Muscle layer of colon (tissue), 2 donors: ENCODE measurements around the gene CT45A9.
"Not testable (repeated sequence)": the region's sequence is repeated elsewhere in the genome, so short reads cannot be mapped to it uniquely, and the experiment has no call there.

Source experiments
- H3K27ac ChIP-seq: one replicate; pipeline ENCODE4 v1.7.0; 2013; ENCODE audit warnings: low read depth, mild to moderate bottlenecking, low read length, moderate library complexity
- H3K27me3 ChIP-seq, 2 donors: one replicate each; pipeline ENCODE4 v1.7.0; 2013; ENCODE audit warnings: low read length in 2 of 2, mild to moderate bottlenecking in 2 of 2; ENCODE audit not compliant: insufficient read depth in 2 of 2, control insufficient read depth in 1 of 2
- H3K36me3 ChIP-seq: one replicate; pipeline ENCODE4 v1.7.0; 2013; ENCODE audit warnings: mild to moderate bottlenecking, low read length; ENCODE audit not compliant: insufficient read depth
- H3K4me1 ChIP-seq: one replicate; pipeline ENCODE4 v1.7.0; 2013; ENCODE audit warnings: mild to moderate bottlenecking, low read length; ENCODE audit not compliant: insufficient read depth
- H3K4me3 ChIP-seq, 2 donors: one replicate each; pipeline ENCODE4 v1.7.0; 2013; ENCODE audit warnings: low read length in 2 of 2, low read depth in 1 of 2, mild to moderate bottlenecking in 1 of 2, moderate library complexity in 1 of 2
- H3K9ac ChIP-seq: one replicate; pipeline ENCODE4 v1.7.0; 2013; ENCODE audit warnings: low read length
- H3K9me3 ChIP-seq: one replicate; pipeline ENCODE4 v1.7.0; 2013; ENCODE audit warnings: mild to moderate bottlenecking, low read length
- donor health status: abdominal sarcoma.
- donor health status: Adenocarcinoma of cecum.

CT45A9 gene, protein sequence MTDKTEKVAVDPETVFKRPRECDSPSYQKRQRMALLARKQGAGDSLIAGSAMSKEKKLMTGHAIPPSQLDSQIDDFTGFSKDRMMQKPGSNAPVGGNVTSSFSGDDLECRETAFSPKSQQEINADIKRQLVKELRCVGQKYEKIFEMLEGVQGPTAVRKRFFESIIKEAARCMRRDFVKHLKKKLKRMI

DNA sequence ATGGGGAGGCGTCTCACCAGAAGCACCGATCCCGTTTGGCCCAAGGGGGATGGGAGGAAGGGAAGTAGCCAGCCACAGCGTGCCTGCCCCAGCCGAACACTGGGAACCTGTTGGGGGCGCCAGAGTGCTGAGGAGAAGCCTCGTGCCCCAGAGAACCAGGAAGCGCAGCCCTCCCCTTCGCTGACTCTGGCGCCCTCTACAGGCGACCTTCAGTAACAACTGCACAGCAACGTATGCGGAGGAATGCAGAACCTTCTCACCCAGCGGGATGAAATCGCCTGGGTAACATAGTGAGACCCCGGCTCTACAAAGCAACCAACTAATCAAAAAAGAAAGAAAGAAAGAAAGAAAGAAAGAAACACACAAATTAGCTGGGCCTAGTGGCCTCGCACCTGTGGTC lies at the start of gene CT45A9:
Gene CT45A9, minus strand, starts transcription at position 101 of the 400 bp plus-strand sequence. CDS start 3,751 bp downstream, outside the sequence.
- not testable (repeated sequence) for H3K4me3 ChIP-seq, H3K9ac ChIP-seq, H3K27me3 ChIP-seq, H3K27ac ChIP-seq, H3K4me1 ChIP-seq, H3K9me3 ChIP-seq, H3K36me3 ChIP-seq

DNA sequence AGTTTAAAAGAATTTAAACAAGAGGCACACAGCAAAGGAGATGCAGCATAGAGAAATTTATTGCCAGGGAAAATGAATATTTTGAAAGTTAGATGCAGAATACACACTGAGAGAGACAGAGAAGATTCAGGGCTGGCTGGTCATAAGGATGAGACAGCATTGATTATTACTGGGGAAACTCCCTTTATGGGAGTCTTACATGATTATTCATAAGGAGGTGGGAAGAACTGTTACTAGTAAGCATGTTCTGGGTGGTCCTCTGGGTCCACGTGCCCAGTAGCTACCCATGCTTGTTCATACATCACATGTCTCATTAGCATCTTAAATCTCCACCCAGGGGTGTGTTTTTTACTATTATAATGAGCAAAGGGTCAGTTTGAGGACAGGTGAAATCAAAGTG lies 48.9 kb upstream of the CT45A9 start:
- not testable (repeated sequence) for H3K9me3 ChIP-seq, H3K36me3 ChIP-seq, H3K27ac ChIP-seq, H3K4me3 ChIP-seq, H3K9ac ChIP-seq, H3K4me1 ChIP-seq, H3K27me3 ChIP-seq

DNA sequence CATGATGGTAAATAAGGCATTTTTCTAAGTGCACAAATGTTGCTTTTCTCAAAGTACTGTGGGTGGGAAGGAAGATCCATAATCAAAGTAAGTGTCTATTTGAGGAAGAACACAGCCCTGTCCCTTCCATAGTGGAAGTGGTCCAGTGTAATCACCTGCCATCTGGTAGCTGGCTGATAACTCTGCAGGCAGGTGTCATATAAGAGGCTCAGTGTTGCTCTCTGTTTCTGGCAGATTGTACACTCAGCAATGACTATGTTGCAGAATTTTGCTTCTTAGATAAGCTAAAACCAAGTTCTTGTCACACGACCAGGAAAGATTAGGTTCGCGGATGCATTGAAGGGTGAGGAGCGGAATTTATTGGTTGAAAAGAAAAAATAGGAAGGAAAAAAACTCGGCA lies 42.8 kb upstream of the CT45A9 start:
- H3K27me3 ChIP-seq = peaks cover 0 to 5% of the 10 kb centered on the region in 2 donors
- no peak overlapping the region for H3K4me3 ChIP-seq
- H3K4me1 ChIP-seq = no peaks in the 10 kb centered on the region
- H3K9me3 ChIP-seq = no peaks in the 10 kb centered on the region
- H3K9ac ChIP-seq = no peak overlapping the region
- no peak overlapping the region for H3K27ac ChIP-seq
- H3K36me3 ChIP-seq = no peaks in the 10 kb centered on the region

DNA sequence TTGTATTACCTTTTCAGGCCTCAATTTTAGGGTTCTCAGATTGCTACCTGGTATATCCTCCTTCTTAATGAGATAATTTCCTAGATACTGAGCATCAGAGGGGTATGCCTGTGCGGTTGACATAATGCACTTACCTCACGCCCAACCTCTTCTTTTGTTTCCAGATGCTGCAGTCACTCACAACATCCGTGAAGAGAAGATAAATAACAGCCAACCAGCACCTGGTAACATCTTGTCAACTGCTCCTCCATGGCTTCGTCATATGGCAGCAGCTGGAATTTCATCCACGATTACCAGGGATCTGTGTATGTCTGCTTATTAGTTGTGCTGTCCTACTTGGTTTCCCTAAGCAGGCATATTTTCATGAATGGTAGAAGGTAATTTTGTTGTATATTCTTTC lies 38.6 kb upstream of the CT45A9 start:
- Histone ChIP-seq H3K4me1 (no peaks in the 10 kb centered on the region), H3K4me3 (no peak overlapping the region)

DNA sequence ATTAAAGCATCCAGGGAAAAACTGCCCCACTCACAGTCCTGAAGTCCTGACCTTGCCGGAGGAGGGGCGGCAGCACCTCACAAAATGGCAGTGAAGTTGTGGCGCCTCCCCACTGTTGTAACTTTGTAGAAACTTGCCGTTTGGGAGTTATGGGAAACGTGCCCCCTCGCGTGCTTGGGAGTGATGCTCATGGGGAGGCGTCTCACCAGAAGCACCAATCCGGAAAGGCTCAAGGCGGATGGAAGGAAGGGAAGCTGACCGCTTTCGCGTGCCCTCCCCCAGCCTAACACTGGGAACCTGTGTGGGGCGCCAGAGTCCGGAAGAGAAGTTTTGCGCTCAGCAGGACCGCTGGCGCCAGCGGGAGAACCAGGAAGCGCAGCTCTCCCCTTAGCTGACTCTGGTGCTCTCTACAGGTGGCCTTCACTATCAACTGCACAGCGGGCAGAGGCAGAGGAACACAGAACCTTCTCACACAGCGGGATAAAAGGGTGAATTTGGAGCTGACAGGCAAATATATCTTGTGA lies 21.7 kb upstream of the CT45A9 start, which contains the start of the genes CT45A10 and SAGE1:
Gene CT45A10, minus strand, starts transcription at position 151 of the 524 bp plus-strand sequence. CDS start 8,100 bp downstream, outside the sequence.
Gene SAGE1, plus strand, starts transcription at position 423 of the 524 bp plus-strand sequence. CDS start 2,527 bp downstream, outside the sequence.
- no peak within 1 kb of the TSS for H3K9ac ChIP-seq
- H3K9me3 ChIP-seq = no peaks in the 10 kb centered on the region
- no peak within 1 kb of the TSS for H3K4me3 ChIP-seq
- no peaks in the 10 kb centered on the region for H3K36me3 ChIP-seq
- no peaks in the 10 kb centered on the region for H3K27me3 ChIP-seq
- no peak within 1 kb of the TSS for H3K27ac ChIP-seq
- no peaks in the 10 kb centered on the region for H3K4me1 ChIP-seq

More for the DNA sequence above, 38.6 kb upstream of the CT45A9 start:
- no peak overlapping the region for H3K27ac ChIP-seq
- H3K9ac ChIP-seq = no peak overlapping the region
- H3K27me3 ChIP-seq = peaks cover 0 to 3% of the 10 kb centered on the region in 2 donors
- no peaks in the 10 kb centered on the region for H3K9me3 ChIP-seq
- H3K36me3 ChIP-seq = no peaks in the 10 kb centered on the region

DNA sequence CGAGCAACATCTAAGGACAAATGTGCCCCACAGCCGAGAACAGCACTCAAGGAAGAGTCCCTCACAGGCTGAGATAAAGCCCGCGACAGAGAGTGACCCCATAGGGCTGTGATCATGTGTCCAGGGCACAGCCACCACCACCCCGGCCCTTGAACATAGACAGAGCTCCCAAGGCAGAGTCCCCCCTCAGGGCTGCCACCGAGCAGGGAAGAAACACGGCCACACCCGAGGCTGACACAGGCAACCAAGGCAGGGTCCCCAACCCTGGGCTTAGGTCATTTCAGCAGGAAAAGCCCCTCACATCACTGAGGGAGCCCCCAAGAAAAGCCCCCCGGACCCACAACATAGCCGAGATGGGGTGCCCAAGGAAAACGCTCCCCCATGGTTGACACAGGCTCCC lies 21.2 kb upstream of the CT45A9 start:
- Histone ChIP-seq H3K9ac (no peak overlapping the region), H3K27me3 (no peaks in the 10 kb centered on the region), H3K36me3 (no peaks in the 10 kb centered on the region), H3K27ac (no peak overlapping the region), H3K4me1 (no peaks in the 10 kb centered on the region), H3K4me3 (no peak overlapping the region), H3K9me3 (no peaks in the 10 kb centered on the region)

DNA sequence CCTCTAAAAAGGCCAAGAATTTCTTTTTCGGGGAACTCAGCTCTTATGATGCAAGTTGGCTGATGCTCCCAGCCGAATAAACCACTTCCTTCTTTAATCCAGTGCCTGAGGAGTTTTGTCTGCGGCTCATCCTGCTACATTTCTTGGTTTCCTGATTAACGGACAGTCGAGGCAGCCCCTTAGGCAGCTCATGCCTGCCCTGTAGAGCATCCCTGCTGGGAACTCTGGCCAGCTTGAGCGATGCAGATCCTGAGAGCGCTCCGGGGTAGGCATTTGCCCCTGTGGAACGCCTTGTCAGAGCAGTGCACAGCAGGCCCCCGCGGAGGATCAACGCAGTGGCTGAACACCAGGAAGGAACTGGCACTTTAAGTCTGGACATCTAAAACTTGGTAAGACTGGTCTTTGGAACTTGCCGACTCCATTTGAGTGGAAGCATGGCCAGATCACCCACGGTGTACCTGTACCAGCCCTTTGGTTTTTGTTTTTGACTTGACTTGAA lies 18.5 kb upstream of the CT45A9 start:
- H3K9me3 ChIP-seq = no peaks in the 10 kb centered on the region
- no peak overlapping the region for H3K4me3 ChIP-seq
- no peaks in the 10 kb centered on the region for H3K4me1 ChIP-seq
- no peaks in the 10 kb centered on the region for H3K36me3 ChIP-seq
- no peak overlapping the region for H3K9ac ChIP-seq
- no peaks in the 10 kb centered on the region for H3K27me3 ChIP-seq
- H3K27ac ChIP-seq = no peak overlapping the region

DNA sequence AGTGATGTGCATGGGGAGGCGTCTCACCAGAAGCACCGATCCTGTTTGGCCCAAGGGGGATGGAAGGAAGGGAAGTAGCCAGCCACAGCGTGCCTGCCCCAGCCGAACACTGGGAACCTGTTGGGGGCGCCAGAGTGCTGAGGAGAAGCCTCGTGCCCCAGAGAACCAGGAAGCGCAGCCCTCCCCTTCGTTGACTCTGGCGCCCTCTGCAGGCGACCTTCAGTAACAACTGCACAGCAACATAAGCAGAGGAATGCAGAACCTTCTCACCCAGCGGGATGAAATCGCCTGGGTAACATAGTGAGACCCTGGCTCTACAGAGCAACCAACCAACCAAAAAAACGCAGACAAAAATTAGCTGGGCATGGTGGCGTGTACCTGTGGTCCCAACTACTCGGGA lies 17.4 kb upstream of the CT45A9 start:
- H3K27ac ChIP-seq, H3K36me3 ChIP-seq, H3K27me3 ChIP-seq, H3K4me1 ChIP-seq, H3K4me3 ChIP-seq, H3K9me3 ChIP-seq, H3K9ac ChIP-seq: not testable (repeated sequence)

DNA sequence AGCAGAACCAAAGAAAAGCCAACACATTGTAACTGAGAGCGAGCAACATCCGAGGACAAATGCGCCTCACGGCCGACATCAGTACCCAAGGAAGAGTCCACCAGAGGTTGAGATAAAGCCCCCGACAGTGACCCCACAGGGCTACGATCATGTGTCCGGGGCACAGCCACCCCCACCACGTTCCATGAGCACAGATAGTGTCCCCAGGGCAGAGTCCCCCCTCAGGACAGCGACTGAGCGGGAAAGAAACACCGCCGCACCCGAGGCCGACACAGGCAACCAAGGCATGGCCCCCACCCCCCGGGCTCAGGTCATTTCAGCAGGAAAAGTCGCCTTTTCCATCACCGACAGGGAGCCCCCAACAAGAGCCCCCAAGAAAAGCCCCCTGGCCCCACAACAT lies 16.6 kb upstream of the CT45A9 start:
- H3K9ac ChIP-seq, H3K9me3 ChIP-seq, H3K4me3 ChIP-seq, H3K4me1 ChIP-seq, H3K27me3 ChIP-seq, H3K27ac ChIP-seq, H3K36me3 ChIP-seq: not testable (repeated sequence)

DNA sequence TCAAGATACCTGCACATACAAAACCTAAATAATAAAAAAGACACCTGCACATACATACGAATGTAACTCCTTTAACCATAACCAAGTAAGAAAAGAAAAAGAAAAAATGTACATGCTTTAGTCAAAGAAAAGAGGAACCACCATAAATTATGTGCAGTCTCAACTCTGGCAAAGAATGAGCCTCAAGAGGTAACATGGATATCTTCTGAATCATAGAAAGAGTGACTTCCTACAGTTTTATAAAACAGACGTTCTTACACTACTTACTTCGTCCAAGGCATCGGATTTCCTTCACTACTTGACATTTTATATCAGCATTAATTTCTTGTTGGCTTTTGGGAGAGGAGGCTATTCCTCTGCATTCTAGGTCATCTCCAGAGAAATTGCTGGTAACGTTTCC lies 11.1 kb upstream of the CT45A9 start:
- H3K36me3 ChIP-seq, H3K4me1 ChIP-seq, H3K9me3 ChIP-seq: not testable (repeated sequence)

DNA sequence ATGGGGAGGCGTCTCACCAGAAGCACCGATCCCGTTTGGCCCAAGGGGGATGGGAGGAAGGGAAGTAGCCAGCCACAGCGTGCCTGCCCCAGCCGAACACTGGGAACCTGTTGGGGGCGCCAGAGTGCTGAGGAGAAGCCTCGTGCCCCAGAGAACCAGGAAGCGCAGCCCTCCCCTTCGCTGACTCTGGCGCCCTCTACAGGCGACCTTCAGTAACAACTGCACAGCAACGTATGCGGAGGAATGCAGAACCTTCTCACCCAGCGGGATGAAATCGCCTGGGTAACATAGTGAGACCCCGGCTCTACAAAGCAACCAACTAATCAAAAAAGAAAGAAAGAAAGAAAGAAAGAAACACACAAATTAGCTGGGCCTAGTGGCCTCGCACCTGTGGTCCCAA lies 17.2 kb downstream of the CT45A9 start, which contains the start of gene CT45A8:
Gene CT45A8, minus strand, starts transcription at position 101 of the 400 bp plus-strand sequence. CDS start 3,755 bp downstream, outside the sequence.
- not testable (repeated sequence) for H3K9me3 ChIP-seq, H3K9ac ChIP-seq, H3K27ac ChIP-seq, H3K36me3 ChIP-seq, H3K4me3 ChIP-seq, H3K27me3 ChIP-seq, H3K4me1 ChIP-seq

More for the DNA sequence above, 11.1 kb upstream of the CT45A9 start:
- H3K4me3 ChIP-seq, H3K9ac ChIP-seq, H3K27me3 ChIP-seq, H3K27ac ChIP-seq: not testable (repeated sequence)

DNA sequence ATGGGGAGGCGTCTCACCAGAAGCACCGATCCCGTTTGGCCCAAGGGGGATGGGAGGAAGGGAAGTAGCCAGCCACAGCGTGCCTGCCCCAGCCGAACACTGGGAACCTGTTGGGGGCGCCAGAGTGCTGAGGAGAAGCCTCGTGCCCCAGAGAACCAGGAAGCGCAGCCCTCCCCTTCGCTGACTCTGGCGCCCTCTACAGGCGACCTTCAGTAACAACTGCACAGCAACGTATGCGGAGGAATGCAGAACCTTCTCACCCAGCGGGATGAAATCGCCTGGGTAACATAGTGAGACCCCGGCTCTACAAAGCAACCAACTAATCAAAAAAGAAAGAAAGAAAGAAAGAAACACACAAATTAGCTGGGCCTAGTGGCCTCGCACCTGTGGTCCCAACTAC lies 34.4 kb downstream of the CT45A9 start, which contains the start of gene CT45A7:
Gene CT45A7, minus strand, starts transcription at position 101 of the 400 bp plus-strand sequence. CDS start 3,747 bp downstream, outside the sequence.
- H3K9me3 ChIP-seq, H3K4me1 ChIP-seq: not testable (repeated sequence)

More for the DNA sequence above, 34.4 kb downstream of the CT45A9 start, which contains the start of gene CT45A7:
- H3K4me3 ChIP-seq, H3K36me3 ChIP-seq, H3K27ac ChIP-seq, H3K9ac ChIP-seq, H3K27me3 ChIP-seq: not testable (repeated sequence)
